ENCODE data around the gene OGFR. TPM values are rescaled to one million over a fixed set of nuclear protein-coding genes. Genes with fewer than 3 reads are reported as not detected.
A peak's percentile ranks its signal among the peaks of the same experiment; 100 is the strongest.

Gene OGFR
- total and polyA plus RNA-seq, 2 donors (not counting 1 experiment from before 2014, with no cell fraction given) = 71.7 to 102 TPM

GRCh38 chr20:62856931-62857619 lies 52.4 kb downstream of the OGFR start:
- ChIA-PET POLR2A (no interaction called here), CTCF (no interaction called here)
- Histone ChIP-seq H3K27ac (ENCODE audit: low read length in 2 of 2) (no peak overlapping the region), H3K27me3 (replicated peaks in 1 of 4; ENCODE audit: control extremely low read depth in 1 of 4, control insufficient read depth in 3 of 4, insufficient read depth in 4 of 4, low read length in 3 of 4) (peaks cover 0 to 9% (median 6%) of the 10 kb centered on the region in 4 experiments), H3K79me2 (ENCODE audit: control insufficient read depth, insufficient read depth, low read length) (peaks cover 4% of the 10 kb centered on the region), H3K4me1 (ENCODE audit: control insufficient read depth in 2 of 2, insufficient read depth in 2 of 2, low read length in 2 of 2) (peaks cover 9 to 27% of the 10 kb centered on the region in 2 donors), H3K4me2 (replicated peaks; ENCODE audit: low read depth, low read length, poor library complexity, severe bottlenecking) (no peak overlapping the region), H3K9ac (ENCODE audit: low read length) (no peak overlapping the region), H3K36me3 (replicated peaks in 1 of 2; ENCODE audit: control extremely low read depth in 1 of 2, control insufficient read depth in 1 of 2, extremely low read depth in 1 of 2, insufficient read depth in 2 of 2, low read length in 1 of 2) (peaks cover 2 to 9% of the 10 kb centered on the region in 2 experiments), H3K4me3 (ENCODE audit: control extremely low read depth in 1 of 5, extremely low read depth in 1 of 5, insufficient read depth in 1 of 5, low read depth in 2 of 5, low read length in 4 of 5) (no peak overlapping the region), H3K9me3 (ENCODE audit: control extremely low read depth in 1 of 3, control insufficient read depth in 2 of 3, insufficient read depth in 1 of 3, low read length in 2 of 3) (peaks cover 0 to 3% (median 0%) of the 10 kb centered on the region in 3 donors), H2AFZ (ENCODE audit: insufficient read depth, low read depth, low read length, poor library complexity, severe bottlenecking) (no peak overlapping the region), H4K20me1 (ENCODE audit: control insufficient read depth, insufficient read depth, low read length, poor library complexity, severe bottlenecking) (peaks cover 16% of the 10 kb centered on the region)
- ATAC-seq (ENCODE audit: low read depth) (no peak), DNase-seq (no peak)
- peaks cover 20% of the 10 kb centered on the region for H3K4me1 Mint-ChIP-seq
- no peaks in the 10 kb centered on the region for H3K9me3 Mint-ChIP-seq (ENCODE audit: insufficient read depth)
- no peak overlapping the region for H3K27ac Mint-ChIP-seq
- TF ChIP-seq EZH2 (IDR thresholded peaks at IDR 0.05; ENCODE audit: borderline replicate concordance, insufficient read depth, low read depth, low read length, poor library complexity, severe bottlenecking) (no peak), CTCF (IDR thresholded peaks at IDR 0.05) (no peak)
- WGBS (ENCODE audit: insufficient coverage) = 95% methylated on average over 22 of the region's 25 CpGs
- H3K27me3 Mint-ChIP-seq = no peaks in the 10 kb centered on the region
- intact Hi-C loops (cut with micrococcal nuclease) = no loop called here
- H3K4me3 Mint-ChIP-seq = no peak overlapping the region

- Histone ChIP-seq H3K36me3 (replicated peaks in 1 of 2; ENCODE audit: control extremely low read depth in 1 of 2, control insufficient read depth in 1 of 2, extremely low read depth in 1 of 2, insufficient read depth in 2 of 2, low read length in 1 of 2) (peaks cover 2 to 5% of the 10 kb centered on the region in 2 experiments), H3K27me3 (replicated peaks in 1 of 4; ENCODE audit: control extremely low read depth in 1 of 4, control insufficient read depth in 3 of 4, insufficient read depth in 4 of 4, low read length in 3 of 4) (peaks cover 0 to 9% (median 6%) of the 10 kb centered on the region in 4 experiments), H3K9ac (ENCODE audit: low read length) (no peak overlapping the region), H3K27ac (ENCODE audit: low read length in 2 of 2) (no peak overlapping the region), H3K9me3 (ENCODE audit: control extremely low read depth in 1 of 3, control insufficient read depth in 2 of 3, insufficient read depth in 1 of 3, low read length in 2 of 3) (peaks cover 0 to 8% (median 0%) of the 10 kb centered on the region in 3 donors), H3K4me3 (ENCODE audit: control extremely low read depth in 1 of 5, extremely low read depth in 1 of 5, insufficient read depth in 1 of 5, low read depth in 2 of 5, low read length in 4 of 5) (no peak overlapping the region), H3K4me1 (ENCODE audit: control insufficient read depth in 2 of 2, insufficient read depth in 2 of 2, low read length in 2 of 2) (peaks cover 9 to 27% of the 10 kb centered on the region in 2 donors), H4K20me1 (ENCODE audit: control insufficient read depth, insufficient read depth, low read length, poor library complexity, severe bottlenecking) (peaks cover 16% of the 10 kb centered on the region), H2AFZ (ENCODE audit: insufficient read depth, low read depth, low read length, poor library complexity, severe bottlenecking) (no peak overlapping the region), H3K4me2 (replicated peaks; ENCODE audit: low read depth, low read length, poor library complexity, severe bottlenecking) (no peak overlapping the region), H3K79me2 (ENCODE audit: control insufficient read depth, insufficient read depth, low read length) (no peaks in the 10 kb centered on the region)
- Mint-ChIP-seq H3K9me3 (ENCODE audit: insufficient read depth) (no peaks in the 10 kb centered on the region), H3K27me3 (no peaks in the 10 kb centered on the region), H3K4me1 (peaks cover 20% of the 10 kb centered on the region), H3K27ac (no peak overlapping the region), H3K4me3 (peak overlapping the region; percentile 8)
- ChIA-PET CTCF (no interaction called here), POLR2A (interaction anchor here (0.7 kb wide), 1 partner anchor 11 kb away, joined by 3 read pairs; no protein-coding TSS in a partner anchor)
- intact Hi-C loops (cut with micrococcal nuclease) = no loop called here
- 91% methylated on average over 9 of the region's 23 CpGs for WGBS (ENCODE audit: insufficient coverage)
- no peak for DNase-seq
- no peak for ATAC-seq (ENCODE audit: low read depth)
- TF ChIP-seq EZH2 (IDR thresholded peaks at IDR 0.05; ENCODE audit: borderline replicate concordance, insufficient read depth, low read depth, low read length, poor library complexity, severe bottlenecking) = no peak
- TF ChIP-seq CTCF (IDR thresholded peaks at IDR 0.05) = no peak
These were observed 53.6 kb downstream of the OGFR start for GRCh38 chr20:62858058-62858830.

Data from B cell (primary cell).